SIG-M5 (cell line): ENCODE measurements around the gene LIPC.

Experiments
- DNase-seq: peaks from one replicate; lab custom pipeline; 2025; lab: John Stamatoyannopoulos, UW

LIPC gene

GRCh38 chr15:58538225-58538727 is 106.5 kb downstream of the LIPC start:
- no peak for DNase-seq

GRCh38 chr15:58538901-58539300 is 107.1 kb downstream of the LIPC start:
- no peak for DNase-seq

GRCh38 chr15:58539548-58539947 is 107.8 kb downstream of the LIPC start:
- no peak for DNase-seq

- DNase-seq: no peak
These were observed 109.8 kb downstream of the LIPC start for GRCh38 chr15:58541410-58542087.

- no peak for DNase-seq
These were observed 112.0 kb downstream of the LIPC start for GRCh38 chr15:58543664-58544335.

GRCh38 chr15:58544756-58545155 is 113.0 kb downstream of the LIPC start:
- no peak for DNase-seq

- no peak for DNase-seq
These were observed 113.7 kb downstream of the LIPC start for GRCh38 chr15:58545307-58546065.

GRCh38 chr15:58546066-58546591 is 114.3 kb downstream of the LIPC start:
- DNase-seq: no peak

- DNase-seq: no peak
These were observed 115.1 kb downstream of the LIPC start for GRCh38 chr15:58546635-58547627.

- DNase-seq: no peak
These were observed 116.0 kb downstream of the LIPC start for GRCh38 chr15:58547628-58548307.

GRCh38 chr15:58548308-58549012 is 116.7 kb downstream of the LIPC start:
- no peak for DNase-seq

GRCh38 chr15:58549013-58549784 is 117.4 kb downstream of the LIPC start:
- DNase-seq: no peak

- DNase-seq: no peak
These were observed 117.9 kb downstream of the LIPC start for GRCh38 chr15:58549785-58550074.

- no peak for DNase-seq
These were observed 119.4 kb downstream of the LIPC start for GRCh38 chr15:58551084-58551763.

- peak; percentile 66 for DNase-seq
These were observed 120.1 kb downstream of the LIPC start for GRCh38 chr15:58551764-58552504.

- DNase-seq: no peak
These were observed 120.9 kb downstream of the LIPC start for GRCh38 chr15:58552505-58553364.

- no peak for DNase-seq
These were observed 121.7 kb downstream of the LIPC start for GRCh38 chr15:58553365-58553918.
